IPS DF 4.7 (cell line): ENCODE results near the gene TECPR1.

ENCODE experiments used
- DNase-seq: peaks from one replicate; pipeline ENCODE4 v3.0.0-alpha.2; 2013; ENCODE audit warnings: low spot score; ENCODE audit errors: extremely low read depth

TECPR1 gene

GRCh38 chr7:98285157-98286092 is 33.4 kb upstream of the TECPR1 start:
- DNase-seq = no peak

GRCh38 chr7:98284335-98285036 is 32.5 kb upstream of the TECPR1 start:
- no peak for DNase-seq

- no peak for DNase-seq
These were observed 31.8 kb upstream of the TECPR1 start for GRCh38 chr7:98283887-98284222.

- no peak for DNase-seq
These were observed 31.3 kb upstream of the TECPR1 start for GRCh38 chr7:98283127-98283886.

GRCh38 chr7:98282703-98283102 is 30.7 kb upstream of the TECPR1 start:
- DNase-seq = no peak

- no peak for DNase-seq
These were observed 29.9 kb upstream of the TECPR1 start for GRCh38 chr7:98281757-98282606.

GRCh38 chr7:98280791-98281756 is 29.0 kb upstream of the TECPR1 start, which contains the start of gene BRI3:
Gene BRI3 (plus strand): TSS chr7:98281686. CDS start chr7:98281796, 110 bp downstream.
- no peak for DNase-seq

GRCh38 chr7:98280296-98280695 is 28.3 kb upstream of the TECPR1 start:
- DNase-seq = no peak

GRCh38 chr7:98278936-98279335 is 26.9 kb upstream of the TECPR1 start:
- DNase-seq = no peak

- DNase-seq = no peak
These were observed 26.4 kb upstream of the TECPR1 start for GRCh38 chr7:98278408-98278807.

GRCh38 chr7:98276241-98276761 is 24.3 kb upstream of the TECPR1 start:
- no peak for DNase-seq

GRCh38 chr7:98267303-98267702 is 15.3 kb upstream of the TECPR1 start:
- no peak for DNase-seq

GRCh38 chr7:98266840-98267239 is 14.8 kb upstream of the TECPR1 start:
- DNase-seq = no peak

- DNase-seq = no peak
These were observed 13.8 kb upstream of the TECPR1 start for GRCh38 chr7:98265841-98266271.

GRCh38 chr7:98257701-98258100 is 5.7 kb upstream of the TECPR1 start:
- no peak for DNase-seq

- DNase-seq = no peak
These were observed 4.4 kb upstream of the TECPR1 start for GRCh38 chr7:98256431-98256830.

- DNase-seq = no peak
These were observed 3.0 kb upstream of the TECPR1 start for GRCh38 chr7:98254951-98255610.

- DNase-seq = no peak
These were observed 2.5 kb upstream of the TECPR1 start for GRCh38 chr7:98254516-98254915.
